ENCODE results near the gene PTPRN2.

Gene PTPRN2

GRCh38 chr7:158322616-158323530, 264.8 kb downstream of the PTPRN2 start:
- ATAC-seq (replicated peaks) = no peak

GRCh38 chr7:158321936-158322615, 265.5 kb downstream of the PTPRN2 start:
- H3K36me3 Mint-ChIP-seq (ENCODE audit: insufficient read depth) = no peaks in the 10 kb centered on the region
- DNase-seq = no peak
- no peak overlapping the region for H3K4me3 Mint-ChIP-seq
- peaks cover 0 to 1% of the 10 kb centered on the region in 2 donors for H3K4me1 Mint-ChIP-seq (ENCODE audit: low read depth in 2 of 2)
- H3K9me3 Mint-ChIP-seq = peaks cover 8 to 9% of the 10 kb centered on the region in 2 donors
- ATAC-seq (replicated peaks) = no peak
- no peak overlapping the region for H3K27ac Mint-ChIP-seq
- H3K27me3 Mint-ChIP-seq = peaks cover 5 to 42% of the 10 kb centered on the region in 2 donors

More at GRCh38 chr7:158322616-158323530, 264.8 kb downstream of the PTPRN2 start:
- peaks cover 5 to 36% of the 10 kb centered on the region in 2 donors for H3K27me3 Mint-ChIP-seq
- H3K27ac Mint-ChIP-seq = no peak overlapping the region
- no peaks in the 10 kb centered on the region for H3K36me3 Mint-ChIP-seq (ENCODE audit: insufficient read depth)
- H3K9me3 Mint-ChIP-seq = peaks cover 11 to 15% of the 10 kb centered on the region in 2 donors
- no peak overlapping the region for H3K4me3 Mint-ChIP-seq
- DNase-seq = no peak
- peaks cover 0 to 1% of the 10 kb centered on the region in 2 donors for H3K4me1 Mint-ChIP-seq (ENCODE audit: low read depth in 2 of 2)

- H3K4me1 Mint-ChIP-seq (ENCODE audit: low read depth in 2 of 2) = no peaks in the 10 kb centered on the region
- no peak overlapping the region for H3K27ac Mint-ChIP-seq
- H3K9me3 Mint-ChIP-seq = peaks cover 0 to 2% of the 10 kb centered on the region in 2 donors
- no peak for DNase-seq
- no peaks in the 10 kb centered on the region for H3K36me3 Mint-ChIP-seq (ENCODE audit: insufficient read depth)
- H3K4me3 Mint-ChIP-seq = no peak overlapping the region
- peaks cover 5 to 51% of the 10 kb centered on the region in 2 donors for H3K27me3 Mint-ChIP-seq
- ATAC-seq (replicated peaks) = no peak
These were observed 266.4 kb downstream of the PTPRN2 start for GRCh38 chr7:158321056-158321700.

- H3K4me3 Mint-ChIP-seq = no peak overlapping the region
- DNase-seq (no peak), ATAC-seq (replicated peaks) (no peak)
- no peaks in the 10 kb centered on the region for H3K4me1 Mint-ChIP-seq (ENCODE audit: low read depth in 2 of 2)
- H3K36me3 Mint-ChIP-seq (ENCODE audit: insufficient read depth) = no peaks in the 10 kb centered on the region
- H3K27me3 Mint-ChIP-seq = peaks cover 5 to 60% of the 10 kb centered on the region in 2 donors
- H3K9me3 Mint-ChIP-seq = peaks cover 0 to 2% of the 10 kb centered on the region in 2 donors
- H3K27ac Mint-ChIP-seq = no peak overlapping the region
These were observed 267.3 kb downstream of the PTPRN2 start for GRCh38 chr7:158320328-158320727.

GRCh38 chr7:158318511-158318913, 269.1 kb downstream of the PTPRN2 start:
- Mint-ChIP-seq H3K27ac (no peak overlapping the region), H3K36me3 (ENCODE audit: insufficient read depth) (no peaks in the 10 kb centered on the region), H3K9me3 (peaks cover 0 to 2% of the 10 kb centered on the region in 2 donors), H3K27me3 (peaks cover 0 to 53% of the 10 kb centered on the region in 2 donors), H3K4me3 (no peak overlapping the region), H3K4me1 (ENCODE audit: low read depth in 2 of 2) (no peaks in the 10 kb centered on the region)
- ATAC-seq (replicated peaks) = no peak
- DNase-seq = no peak

GRCh38 chr7:158317238-158318205, 270.1 kb downstream of the PTPRN2 start:
- Mint-ChIP-seq H3K4me1 (ENCODE audit: low read depth in 2 of 2) (peaks cover 0 to 1% of the 10 kb centered on the region in 2 donors), H3K27ac (no peak overlapping the region), H3K9me3 (peaks cover 2 to 4% of the 10 kb centered on the region in 2 donors), H3K27me3 (peaks cover 0 to 46% of the 10 kb centered on the region in 2 donors), H3K36me3 (ENCODE audit: insufficient read depth) (no peaks in the 10 kb centered on the region), H3K4me3 (no peak overlapping the region)
- ATAC-seq (replicated peaks) (no peak), DNase-seq (no peak)

GRCh38 chr7:158316466-158317031, 271.1 kb downstream of the PTPRN2 start:
- H3K9me3 Mint-ChIP-seq = peaks cover 9 to 10% of the 10 kb centered on the region in 2 donors
- DNase-seq = no peak
- H3K27ac Mint-ChIP-seq = no peak overlapping the region
- H3K27me3 Mint-ChIP-seq = peaks cover 0 to 38% of the 10 kb centered on the region in 2 donors
- H3K36me3 Mint-ChIP-seq (ENCODE audit: insufficient read depth) = no peaks in the 10 kb centered on the region
- no peak for ATAC-seq (replicated peaks)
- no peak overlapping the region for H3K4me3 Mint-ChIP-seq
- peaks cover 0 to 2% of the 10 kb centered on the region in 2 donors for H3K4me1 Mint-ChIP-seq (ENCODE audit: low read depth in 2 of 2)

- Mint-ChIP-seq H3K36me3 (ENCODE audit: insufficient read depth) (no peaks in the 10 kb centered on the region), H3K4me3 (no peak overlapping the region), H3K4me1 (ENCODE audit: low read depth in 2 of 2) (peaks cover 0 to 2% of the 10 kb centered on the region in 2 donors), H3K27me3 (peaks cover 0 to 37% of the 10 kb centered on the region in 2 donors), H3K27ac (no peak overlapping the region), H3K9me3 (peaks cover 9 to 10% of the 10 kb centered on the region in 2 donors)
- ATAC-seq (replicated peaks) = no peak
- DNase-seq = no peak
These were observed 271.7 kb downstream of the PTPRN2 start for GRCh38 chr7:158315881-158316280.

- H3K27ac Mint-ChIP-seq = no peak overlapping the region
- no peaks in the 10 kb centered on the region for H3K36me3 Mint-ChIP-seq (ENCODE audit: insufficient read depth)
- H3K4me1 Mint-ChIP-seq (ENCODE audit: low read depth in 2 of 2) = peaks cover 0 to 2% of the 10 kb centered on the region in 2 donors
- peaks cover 9 to 10% of the 10 kb centered on the region in 2 donors for H3K9me3 Mint-ChIP-seq
- H3K27me3 Mint-ChIP-seq = peaks cover 0 to 34% of the 10 kb centered on the region in 2 donors
- DNase-seq = no peak
- ATAC-seq (replicated peaks) = no peak
- H3K4me3 Mint-ChIP-seq = no peak overlapping the region
These were observed 272.3 kb downstream of the PTPRN2 start for GRCh38 chr7:158315326-158315725.

GRCh38 chr7:158314394-158314793, 273.2 kb downstream of the PTPRN2 start:
- peaks cover 0 to 25% of the 10 kb centered on the region in 2 donors for H3K27me3 Mint-ChIP-seq
- H3K9me3 Mint-ChIP-seq = peaks cover 7 to 14% of the 10 kb centered on the region in 2 donors

GRCh38 chr7:158313931-158314330, 273.7 kb downstream of the PTPRN2 start:
- peaks cover 0 to 2% of the 10 kb centered on the region in 2 donors for H3K4me1 Mint-ChIP-seq (ENCODE audit: low read depth in 2 of 2)
- ATAC-seq (replicated peaks) = no peak
- no peak for DNase-seq
- H3K27ac Mint-ChIP-seq = no peak overlapping the region
- no peaks in the 10 kb centered on the region for H3K36me3 Mint-ChIP-seq (ENCODE audit: insufficient read depth)
- H3K9me3 Mint-ChIP-seq = peaks cover 7 to 14% of the 10 kb centered on the region in 2 donors
- H3K27me3 Mint-ChIP-seq = peaks cover 0 to 24% of the 10 kb centered on the region in 2 donors
- no peak overlapping the region for H3K4me3 Mint-ChIP-seq

More at GRCh38 chr7:158314394-158314793, 273.2 kb downstream of the PTPRN2 start:
- Mint-ChIP-seq H3K27ac (no peak overlapping the region), H3K36me3 (ENCODE audit: insufficient read depth) (no peaks in the 10 kb centered on the region), H3K4me3 (no peak overlapping the region), H3K4me1 (ENCODE audit: low read depth in 2 of 2) (peaks cover 0 to 2% of the 10 kb centered on the region in 2 donors)
- DNase-seq (no peak), ATAC-seq (replicated peaks) (no peak)

- H3K4me1 Mint-ChIP-seq (ENCODE audit: low read depth in 2 of 2) = peaks cover 0 to 2% of the 10 kb centered on the region in 2 donors
- H3K4me3 Mint-ChIP-seq = no peak overlapping the region
- H3K36me3 Mint-ChIP-seq (ENCODE audit: insufficient read depth) = no peaks in the 10 kb centered on the region
- DNase-seq = no peak
- ATAC-seq (replicated peaks) = no peak
- no peak overlapping the region for H3K27ac Mint-ChIP-seq
- H3K27me3 Mint-ChIP-seq = peaks cover 0 to 24% of the 10 kb centered on the region in 2 donors
- peaks cover 7 to 14% of the 10 kb centered on the region in 2 donors for H3K9me3 Mint-ChIP-seq
These were observed 274.8 kb downstream of the PTPRN2 start for GRCh38 chr7:158312789-158313188.

Measured in effector memory CD8-positive, alpha-beta T cell (primary cell).